Measurements from ENCODE around the gene FOXR1. TPM values are rescaled to one million over a fixed set of nuclear protein-coding genes. Genes with fewer than 3 reads are reported as not detected.
A peak's percentile ranks its signal among the peaks of the same experiment; 100 is the strongest.

FOXR1 gene
- total RNA-seq, 2 experiments from 2014 or later = not detected

DNA sequence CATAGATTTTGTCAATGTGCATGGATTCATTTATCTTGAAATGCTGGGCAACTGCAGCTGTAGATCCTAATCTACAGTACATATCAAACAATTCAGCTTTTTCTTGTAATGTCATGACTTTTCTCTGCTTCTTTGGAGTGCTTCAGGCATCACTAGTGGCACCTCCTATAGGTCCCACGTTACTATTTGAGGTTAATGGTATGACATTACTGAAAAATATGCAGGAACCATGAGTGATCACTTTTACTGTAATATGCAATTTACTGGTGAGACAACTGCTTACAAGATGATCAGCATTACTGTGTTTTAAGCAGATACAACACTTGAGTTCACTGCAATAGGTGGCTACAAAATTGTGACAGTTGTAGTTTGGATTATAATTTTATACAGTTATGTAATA, 29.3 kb downstream of the FOXR1 start:
- H3K4me1 Mint-ChIP-seq (ENCODE audit: low read depth) = peaks cover 31% of the 10 kb centered on the region
- intact Hi-C loops (cut with micrococcal nuclease) = no loop called here
- no peaks in the 10 kb centered on the region for H3K27me3 Mint-ChIP-seq
- ChIA-PET POLR2A (interaction anchor here (1.8 to 5.1 kb wide), 2 partner anchors 15 to 94 kb away, joined by 3 to 106 read pairs; partner anchors contain the start of genes RPS25 and TRAPPC4), CTCF (no interaction called here)
- peaks cover 49% of the 10 kb centered on the region for H3K36me3 Mint-ChIP-seq (ENCODE audit: low read depth)
- TF ChIP-seq CTCF (IDR thresholded peaks at IDR 0.05) = no peak
- ATAC-seq = no peak
- H3K4me3 Mint-ChIP-seq = no peak overlapping the region
- DNase-seq = no peak
- no peaks in the 10 kb centered on the region for H3K9me3 Mint-ChIP-seq
- no peak overlapping the region for H3K27ac Mint-ChIP-seq

- ChIA-PET CTCF (interaction anchor here (0.7 kb wide), 1 partner anchor 315 kb away, joined by 3 read pairs; no protein-coding TSS in a partner anchor), POLR2A (interaction anchor here (1.0 kb wide), 1 partner anchor 9 kb away, joined by 3 read pairs; no protein-coding TSS in a partner anchor)
- peak; percentile 37 for ATAC-seq
- Mint-ChIP-seq H3K27ac (peak overlapping the region; percentile 45), H3K4me1 (ENCODE audit: low read depth) (peaks cover 10% of the 10 kb centered on the region), H3K9me3 (no peaks in the 10 kb centered on the region), H3K27me3 (no peaks in the 10 kb centered on the region), H3K4me3 (no peak overlapping the region), H3K36me3 (ENCODE audit: low read depth) (peaks cover 25% of the 10 kb centered on the region)
- no peak for DNase-seq
- no peak for TF ChIP-seq CTCF (IDR thresholded peaks at IDR 0.05)
- intact Hi-C loops (cut with micrococcal nuclease) = no loop called here
Observed at GRCh38 chr11:119006656-119007055, 35.1 kb downstream of the FOXR1 start.

DNA sequence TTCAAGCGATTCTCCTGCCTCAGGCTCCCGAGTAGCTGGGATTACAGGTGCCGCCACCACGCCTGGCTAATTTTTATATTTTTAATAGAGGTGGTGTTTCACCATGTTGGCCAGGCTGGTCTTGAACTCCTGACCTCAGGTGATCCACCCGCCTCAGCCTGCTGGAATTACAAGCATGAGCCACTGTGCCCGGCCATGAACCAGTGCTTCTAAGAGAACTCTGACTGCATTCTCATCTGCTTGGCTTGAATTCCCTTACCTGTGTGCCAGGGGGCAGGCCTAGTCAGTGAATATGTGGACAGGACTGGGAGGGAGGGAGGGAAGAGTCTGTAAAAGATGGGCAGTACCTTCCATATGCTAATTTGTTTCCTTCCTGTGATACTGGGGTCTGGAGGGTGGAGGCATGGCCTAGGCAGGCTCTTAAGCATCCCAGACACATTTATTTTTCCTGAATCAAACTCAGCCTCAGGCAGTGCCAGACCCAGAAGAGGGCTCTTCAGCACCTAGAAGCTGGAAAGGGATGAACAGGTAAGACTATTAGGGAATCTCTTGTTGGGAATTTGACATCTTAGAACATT, 40.0 kb downstream of the FOXR1 start:
- no peak for ATAC-seq
- CTCF ChIA-PET = no interaction called here
- no peak overlapping the region for H3K4me3 Mint-ChIP-seq
- no peak for TF ChIP-seq CTCF (IDR thresholded peaks at IDR 0.05)
- H3K9me3 Mint-ChIP-seq = peaks cover 1% of the 10 kb centered on the region
- H3K36me3 Mint-ChIP-seq (ENCODE audit: low read depth) = peaks cover 53% of the 10 kb centered on the region
- POLR2A ChIA-PET = interaction anchor here (1.6 kb wide), 1 partner anchor 8 kb away, joined by 6 read pairs; no protein-coding TSS in a partner anchor
- intact Hi-C loops (cut with micrococcal nuclease) = no loop called here
- peaks cover 35% of the 10 kb centered on the region for H3K4me1 Mint-ChIP-seq (ENCODE audit: low read depth)
- no peak for DNase-seq
- peak overlapping the region; percentile 72 for H3K27ac Mint-ChIP-seq
- H3K27me3 Mint-ChIP-seq = no peaks in the 10 kb centered on the region

DNA sequence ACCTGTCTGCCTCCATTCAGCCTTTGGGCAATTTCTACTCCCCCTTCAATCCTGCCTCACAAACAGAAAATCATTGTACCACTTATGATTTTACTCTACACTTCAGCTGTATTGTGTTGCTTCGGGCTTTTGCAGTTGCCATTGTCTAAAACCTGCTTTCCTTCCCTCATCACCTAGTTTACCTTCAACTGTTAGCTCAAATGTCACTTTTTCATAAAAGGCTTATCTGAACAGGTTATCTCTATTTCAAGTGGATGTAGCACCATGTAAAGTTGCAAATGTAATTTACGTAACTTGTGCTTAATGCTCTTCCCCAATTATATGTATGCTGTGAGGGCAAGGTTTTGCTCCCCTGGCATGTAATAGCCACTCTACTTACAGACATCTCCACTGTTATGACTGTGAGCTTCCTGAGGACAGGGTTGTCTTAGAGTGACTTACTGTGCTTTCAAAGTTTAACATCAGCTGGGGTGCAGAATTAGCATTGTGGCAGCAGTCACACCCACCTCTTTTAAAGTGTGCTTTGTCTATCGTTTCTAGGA, 41.1 kb downstream of the FOXR1 start:
- Mint-ChIP-seq H3K27me3 (no peaks in the 10 kb centered on the region), H3K36me3 (ENCODE audit: low read depth) (peaks cover 57% of the 10 kb centered on the region), H3K4me3 (no peak overlapping the region), H3K27ac (peak overlapping the region; percentile 72), H3K9me3 (peaks cover 1% of the 10 kb centered on the region), H3K4me1 (ENCODE audit: low read depth) (peaks cover 31% of the 10 kb centered on the region)
- ATAC-seq = no peak
- ChIA-PET CTCF (interaction anchor here (0.8 to 0.9 kb wide), 2 partner anchors 83 to 100 kb away, joined by 3 read pairs; no protein-coding TSS in a partner anchor), POLR2A (interaction anchor here (0.8 to 8.6 kb wide), 5 partner anchors 10 to 320 kb away, joined by 3 to 106 read pairs (median 4); partner anchors contain the start of genes CENATAC and SLC37A4)
- intact Hi-C loops (cut with micrococcal nuclease) = no loop called here
- no peak for DNase-seq
- TF ChIP-seq CTCF (IDR thresholded peaks at IDR 0.05) = no peak

Measured in activated CD8-positive, alpha-beta T cell treated with anti-CD3 and anti-CD28 coated beads for 36 hours (primary cell).